ENCODE measurements around the gene PLXNB2. TPM values are rescaled to one million over a fixed set of nuclear protein-coding genes. Genes with fewer than 3 reads are reported as not detected.

The PLXNB2 gene
- total and polyA plus RNA-seq, 3 donors from 2014 or later: 98.0 to 243 (median 219) TPM

- Histone ChIP-seq H3K27ac (no peak overlapping the region), H3K27me3 (no peaks in the 10 kb centered on the region), H3K36me3 (ENCODE audit: low read depth, missing control alignments) (no peaks in the 10 kb centered on the region), H3K4me1 (peaks cover 11% of the 10 kb centered on the region), H3K4me3 (no peak overlapping the region), H3K9me3 (no peaks in the 10 kb centered on the region)
- intact Hi-C loops (cut with DNase I; ENCODE audit: low total_unique reads): no loop called here
- WGBS, 2 donors: 78 to 81% methylated on average over 11 to 31 of the region's 31 CpGs
- no peak for DNase-seq
- TF ChIP-seq CTCF (IDR thresholded peaks at IDR 0.05): no peak
- no peak for TF ChIP-seq POLR2A (IDR thresholded peaks at IDR 0.05)
Observed at GRCh38 chr22:50257451-50258360, 49.7 kb downstream of the PLXNB2 start.

GRCh38 chr22:50257041-50257440 lies 50.4 kb downstream of the PLXNB2 start:
- 74 to 90% methylated on average over 2 to 16 of the region's 16 CpGs for WGBS, 2 donors
- no peak for TF ChIP-seq POLR2A (IDR thresholded peaks at IDR 0.05)
- no peaks in the 10 kb centered on the region for H3K9me3 ChIP-seq
- intact Hi-C loops (cut with DNase I; ENCODE audit: low total_unique reads): no loop called here
- H3K4me1 ChIP-seq: peaks cover 7% of the 10 kb centered on the region
- no peak overlapping the region for H3K27ac ChIP-seq
- no peaks in the 10 kb centered on the region for H3K36me3 ChIP-seq (ENCODE audit: low read depth, missing control alignments)
- no peaks in the 10 kb centered on the region for H3K27me3 ChIP-seq
- no peak overlapping the region for H3K4me3 ChIP-seq
- no peak for DNase-seq

- H3K4me1 ChIP-seq: peaks cover 6% of the 10 kb centered on the region
- no peaks in the 10 kb centered on the region for H3K36me3 ChIP-seq (ENCODE audit: low read depth, missing control alignments)
- TF ChIP-seq POLR2A (IDR thresholded peaks at IDR 0.05): no peak
- TF ChIP-seq CTCF (IDR thresholded peaks at IDR 0.05): no peak
- no peak for DNase-seq
- intact Hi-C loops (cut with DNase I; ENCODE audit: low total_unique reads): no loop called here
- no peaks in the 10 kb centered on the region for H3K9me3 ChIP-seq
- H3K27me3 ChIP-seq: no peaks in the 10 kb centered on the region
- no peak overlapping the region for H3K27ac ChIP-seq
- H3K4me3 ChIP-seq: no peak overlapping the region
- 89 to 100% methylated on average over 1 to 12 of the region's 12 CpGs for WGBS, 2 donors
Observed at GRCh38 chr22:50256258-50256862, 51.1 kb downstream of the PLXNB2 start.

GRCh38 chr22:50255607-50256006 lies 51.8 kb downstream of the PLXNB2 start:
- 87% methylated on average over 10 to 17 of the region's 17 CpGs for WGBS, 2 donors
- Histone ChIP-seq H3K27ac (no peak overlapping the region), H3K4me1 (peaks cover 5% of the 10 kb centered on the region), H3K27me3 (no peaks in the 10 kb centered on the region), H3K9me3 (no peaks in the 10 kb centered on the region), H3K4me3 (no peak overlapping the region), H3K36me3 (ENCODE audit: low read depth, missing control alignments) (no peaks in the 10 kb centered on the region)
- DNase-seq: no peak
- TF ChIP-seq POLR2A (IDR thresholded peaks at IDR 0.05) (no peak), CTCF (IDR thresholded peaks at IDR 0.05) (no peak)
- intact Hi-C loops (cut with DNase I; ENCODE audit: low total_unique reads): no loop called here

- DNase-seq: no peak
- H3K27ac ChIP-seq: no peak overlapping the region
- intact Hi-C loops (cut with DNase I; ENCODE audit: low total_unique reads): no loop called here
- no peak overlapping the region for H3K4me3 ChIP-seq
- TF ChIP-seq CTCF (IDR thresholded peaks at IDR 0.05) (no peak), POLR2A (IDR thresholded peaks at IDR 0.05) (no peak)
- WGBS, 2 donors: 88 to 94% methylated on average over 13 to 19 of the region's 19 CpGs
- H3K36me3 ChIP-seq (ENCODE audit: low read depth, missing control alignments): no peaks in the 10 kb centered on the region
- no peaks in the 10 kb centered on the region for H3K27me3 ChIP-seq
- H3K4me1 ChIP-seq: peaks cover 9% of the 10 kb centered on the region
- H3K9me3 ChIP-seq: no peaks in the 10 kb centered on the region
Observed at GRCh38 chr22:50255099-50255498, 52.3 kb downstream of the PLXNB2 start.
